DMS53 treated with DMSO at 0.1 percent for 48 hours (cell line): ENCODE data around the gene VSTM2L.
A peak's percentile ranks its signal among the peaks of the same experiment; 100 is the strongest.

Source experiments
- DNase-seq: peaks from one replicate; lab custom pipeline; 2025; ENCODE audit not compliant: unreplicated experiment; lab: John Stamatoyannopoulos, UW

VSTM2L gene

GRCh38 chr20:37986044-37986858 is 83.3 kb downstream of the VSTM2L start:
- no peak for DNase-seq

- no peak for DNase-seq
Measured at GRCh38 chr20:37986873-37987601, 84.1 kb downstream of the VSTM2L start.

- no peak for DNase-seq
Measured at GRCh38 chr20:37987602-37988290, 84.8 kb downstream of the VSTM2L start.

GRCh38 chr20:37988306-37988954 is 85.5 kb downstream of the VSTM2L start:
- DNase-seq, result no peak

- DNase-seq, result peak; percentile 28
Measured at GRCh38 chr20:37989601-37990295, 86.8 kb downstream of the VSTM2L start.

GRCh38 chr20:37990571-37991151 is 87.7 kb downstream of the VSTM2L start:
- peak; percentile 87 for DNase-seq

- no peak for DNase-seq
Measured at GRCh38 chr20:37991157-37991866, 88.4 kb downstream of the VSTM2L start.

- DNase-seq, result no peak
Measured at GRCh38 chr20:37991908-37992307, 89.0 kb downstream of the VSTM2L start.

GRCh38 chr20:37992802-37993409 is 90.0 kb downstream of the VSTM2L start:
- peak; percentile 26 for DNase-seq

GRCh38 chr20:37994512-37994911 is 91.6 kb downstream of the VSTM2L start:
- peak; percentile 59 for DNase-seq
